CD14-positive monocyte (primary cell): Measurements from ENCODE around the gene DGKI. TPM values are rescaled to one million over a fixed set of nuclear protein-coding genes. Genes with fewer than 3 reads are reported as not detected.

Source experiments
- DNase-seq, 3 donors: peaks; one replicate each; pipeline ENCODE4 v3.0.0-alpha.2; 2011 to 2022
- H2AFZ ChIP-seq: 2 replicates; pipeline ENCODE4 v1.6.0; 2012; ENCODE audit warnings: mild to moderate bottlenecking, low read depth, low read length, inconsistent platforms; ENCODE audit not compliant: insufficient read depth, poor library complexity, severe bottlenecking
- H3K27ac ChIP-seq, 2 donors: 1 replicate in 1 of 2; 2 replicates in 1 of 2; pipeline ENCODE4 v1.5.1; 2012 to 2013; ENCODE audit warnings: low read length in 2 of 2, control low read depth in 1 of 2, inconsistent platforms in 1 of 2, low read depth in 1 of 2, mild to moderate bottlenecking in 1 of 2
- H3K27me3 ChIP-seq, 2 donors: one replicate each; pipeline versions ENCODE4 v1.6.0 to v1.6.1; 2011 to 2013; ENCODE audit warnings: low read length in 2 of 2; ENCODE audit not compliant: control insufficient read depth in 2 of 2, insufficient read depth in 2 of 2
- H3K36me3 ChIP-seq, 2 donors: replicated peaks in 1 of 2; 1 replicate in 1 of 2; 2 replicates in 1 of 2; pipeline versions ENCODE4 v1.5.1 to v1.6.1; 2012 to 2013; ENCODE audit warnings: low read length in 2 of 2, control low read depth in 1 of 2, inconsistent platforms in 1 of 2, mild to moderate bottlenecking in 1 of 2; ENCODE audit not compliant: insufficient read depth in 2 of 2, control insufficient read depth in 1 of 2
- H3K4me1 ChIP-seq, 2 donors: 1 replicate in 1 of 2; 2 replicates in 1 of 2; pipeline versions ENCODE4 v1.5.1 to v1.6.1; 2012 to 2013; ENCODE audit warnings: low read length in 2 of 2, control low read depth in 1 of 2, inconsistent platforms in 1 of 2, mild to moderate bottlenecking in 1 of 2, moderate library complexity in 1 of 2; ENCODE audit not compliant: insufficient read depth in 2 of 2, control insufficient read depth in 1 of 2
- H3K4me2 ChIP-seq: replicated peaks from 2 replicates; pipeline ENCODE3; 2012; ENCODE audit warnings: low read length, moderate library complexity, mild to moderate bottlenecking; ENCODE audit not compliant: poor library complexity, severe bottlenecking; ENCODE audit errors: extremely low read depth
- H3K4me3 ChIP-seq, 3 experiments: fragments of 200-600 bp in 1 of 3; sonication (generic) in 1 of 3; replicated peaks in 1 of 3; 1 replicate in 2 of 3; 2 replicates in 1 of 3; pipeline ENCODE4 v1.5.1; 2011 to 2013; ENCODE audit warnings: low read length in 3 of 3, mild to moderate bottlenecking in 3 of 3, control low read depth in 2 of 3, low read depth in 2 of 3, inconsistent platforms in 1 of 3, moderate library complexity in 1 of 3
- H3K79me2 ChIP-seq: 2 replicates; pipeline ENCODE4 v1.6.0; 2012; ENCODE audit warnings: mild to moderate bottlenecking, control low read depth, inconsistent platforms, low read length, moderate library complexity; ENCODE audit not compliant: insufficient read depth
- H3K9ac ChIP-seq: 2 replicates; pipeline ENCODE4 v1.6.0; 2017; ENCODE audit warnings: low read length, mild to moderate bottlenecking; ENCODE audit not compliant: insufficient read depth, poor library complexity, severe bottlenecking
- H3K9me3 ChIP-seq, 2 donors: replicated peaks in 1 of 2; 1 replicate in 1 of 2; 2 replicates in 1 of 2; pipeline versions ENCODE4 v1.5.1 to v1.6.1; 2012 to 2013; ENCODE audit warnings: low read length in 2 of 2, control low read depth in 1 of 2; ENCODE audit not compliant: control insufficient read depth in 1 of 2, insufficient read depth in 1 of 2
- H4K20me1 ChIP-seq: 2 replicates; pipeline ENCODE4 v1.6.0; 2012; ENCODE audit warnings: mild to moderate bottlenecking, low read length, control low read depth, moderate library complexity; ENCODE audit not compliant: insufficient read depth
- H3K27ac Mint-ChIP-seq, 7 donors: one replicate each; pipeline ENCODE4 v1.8.0; 2020; ENCODE audit warnings: mild to moderate bottlenecking in 7 of 7, mixed read lengths in 7 of 7, moderate library complexity in 6 of 7, inconsistent platforms in 2 of 7
- H3K27me3 Mint-ChIP-seq, 3 donors: one replicate each; pipeline ENCODE4 v1.8.0; 2021 to 2022; ENCODE audit warnings: low read depth in 3 of 3, mild to moderate bottlenecking in 3 of 3, mixed read lengths in 3 of 3, moderate library complexity in 3 of 3, inconsistent platforms in 1 of 3
- H3K36me3 Mint-ChIP-seq, 2 donors: one replicate each; pipeline ENCODE4 v1.8.0; 2020; ENCODE audit warnings: mixed read lengths in 2 of 2, inconsistent platforms in 1 of 2, mild to moderate bottlenecking in 1 of 2
- H3K4me1 Mint-ChIP-seq: one replicate; pipeline ENCODE4 v1.8.0; 2020; ENCODE audit warnings: mild to moderate bottlenecking, mixed read lengths
- H3K4me3 Mint-ChIP-seq, 2 donors: one replicate each; pipeline ENCODE4 v1.8.0; 2020; ENCODE audit warnings: mild to moderate bottlenecking in 2 of 2, mixed read lengths in 2 of 2, moderate library complexity in 1 of 2
- H3K9me3 Mint-ChIP-seq, 7 donors: one replicate each; pipeline ENCODE4 v1.8.0; 2020 to 2022; ENCODE audit warnings: mixed read lengths in 7 of 7, mild to moderate bottlenecking in 6 of 7, moderate library complexity in 6 of 7, inconsistent platforms in 2 of 7
- WGBS: methylation state at CpG from one replicate; pipeline ENCODE4 v1.1.5; 2013; ENCODE audit warnings: missing lambda C conversion rate; ENCODE audit not compliant: insufficient coverage; 5-methylcytosine and 5-hydroxymethylcytosine counted together
- intact Hi-C, 2 donors: fragments of 100-400 bp; cut with micrococcal nuclease; formaldehyde crosslinking; loops; one replicate each; pipeline versions ENCODE4 v1.15.0 to v1.15.1; 2023
- polyA plus RNA-seq, 3 donors: library from polyadenylated mRNA; depleted of rRNA in 1 of 3; unstranded in 2 of 3; stranded (reverse) in 1 of 3; fragments of 300-500 nt in 2 of 3; fragments of >200 nt in 1 of 3; fragmentation: Illumina TruSeq in 2 of 3; gene quantifications; 1 replicate in 2 of 3; 2 replicates in 1 of 3; pipeline ENCODE4 v1.2.3, GENCODE V29; 2012 to 2021
- TF ChIP-seq, protein P1 (sequence below): fragments of 200-600 bp; IDR thresholded peaks from one replicate; pipeline ENCODE4 v1.8.0; 2022; ENCODE audit warnings: antibody characterized with exemption, mild to moderate bottlenecking

The DGKI gene
- polyA plus RNA-seq, 3 donors, result not detected

DNA sequence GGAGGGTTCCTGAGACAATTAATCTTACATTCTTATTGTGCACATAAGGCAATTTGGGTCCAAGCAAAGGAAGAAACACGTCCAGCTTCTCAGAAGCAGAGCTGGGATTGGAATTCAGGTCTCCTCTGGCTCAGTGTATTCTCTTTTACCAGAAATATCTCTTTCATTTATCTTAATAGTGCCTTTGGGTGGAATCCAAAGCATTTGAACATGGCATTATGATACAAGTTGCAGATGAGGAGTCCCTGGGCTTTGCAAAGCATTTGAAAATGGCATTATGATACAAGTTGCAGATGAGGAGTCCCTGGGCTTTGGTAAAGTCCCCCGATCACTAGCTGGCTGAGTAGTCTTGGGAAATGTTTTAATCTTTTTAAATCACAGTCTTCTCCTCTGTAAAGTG, 473.3 kb downstream of the DGKI start:
- Histone ChIP-seq H2AFZ (no peak overlapping the region), H3K9me3 (no peaks in the 10 kb centered on the region), H3K27ac (no peak overlapping the region), H3K4me1 (no peaks in the 10 kb centered on the region), H4K20me1 (no peaks in the 10 kb centered on the region), H3K27me3 (no peaks in the 10 kb centered on the region), H3K9ac (no peak overlapping the region), H3K4me2 (no peak overlapping the region), H3K79me2 (no peaks in the 10 kb centered on the region), H3K4me3 (no peak overlapping the region), H3K36me3 (no peaks in the 10 kb centered on the region)
- intact Hi-C loops, result no loop called here
- no peak overlapping the region for H3K27ac Mint-ChIP-seq
- H3K36me3 Mint-ChIP-seq, result no peaks in the 10 kb centered on the region
- DNase-seq, result no peak
- no peaks in the 10 kb centered on the region for H3K4me1 Mint-ChIP-seq
- no peaks in the 10 kb centered on the region for H3K27me3 Mint-ChIP-seq
- TF ChIP-seq, protein P1, sequence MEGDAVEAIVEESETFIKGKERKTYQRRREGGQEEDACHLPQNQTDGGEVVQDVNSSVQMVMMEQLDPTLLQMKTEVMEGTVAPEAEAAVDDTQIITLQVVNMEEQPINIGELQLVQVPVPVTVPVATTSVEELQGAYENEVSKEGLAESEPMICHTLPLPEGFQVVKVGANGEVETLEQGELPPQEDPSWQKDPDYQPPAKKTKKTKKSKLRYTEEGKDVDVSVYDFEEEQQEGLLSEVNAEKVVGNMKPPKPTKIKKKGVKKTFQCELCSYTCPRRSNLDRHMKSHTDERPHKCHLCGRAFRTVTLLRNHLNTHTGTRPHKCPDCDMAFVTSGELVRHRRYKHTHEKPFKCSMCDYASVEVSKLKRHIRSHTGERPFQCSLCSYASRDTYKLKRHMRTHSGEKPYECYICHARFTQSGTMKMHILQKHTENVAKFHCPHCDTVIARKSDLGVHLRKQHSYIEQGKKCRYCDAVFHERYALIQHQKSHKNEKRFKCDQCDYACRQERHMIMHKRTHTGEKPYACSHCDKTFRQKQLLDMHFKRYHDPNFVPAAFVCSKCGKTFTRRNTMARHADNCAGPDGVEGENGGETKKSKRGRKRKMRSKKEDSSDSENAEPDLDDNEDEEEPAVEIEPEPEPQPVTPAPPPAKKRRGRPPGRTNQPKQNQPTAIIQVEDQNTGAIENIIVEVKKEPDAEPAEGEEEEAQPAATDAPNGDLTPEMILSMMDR, result no peak
- peaks cover 0 to 4% (median 2%) of the 10 kb centered on the region in 7 donors for H3K9me3 Mint-ChIP-seq
- WGBS, result no CpG with 5 or more reads among the region's 2 CpGs
- no peak overlapping the region for H3K4me3 Mint-ChIP-seq

DNA sequence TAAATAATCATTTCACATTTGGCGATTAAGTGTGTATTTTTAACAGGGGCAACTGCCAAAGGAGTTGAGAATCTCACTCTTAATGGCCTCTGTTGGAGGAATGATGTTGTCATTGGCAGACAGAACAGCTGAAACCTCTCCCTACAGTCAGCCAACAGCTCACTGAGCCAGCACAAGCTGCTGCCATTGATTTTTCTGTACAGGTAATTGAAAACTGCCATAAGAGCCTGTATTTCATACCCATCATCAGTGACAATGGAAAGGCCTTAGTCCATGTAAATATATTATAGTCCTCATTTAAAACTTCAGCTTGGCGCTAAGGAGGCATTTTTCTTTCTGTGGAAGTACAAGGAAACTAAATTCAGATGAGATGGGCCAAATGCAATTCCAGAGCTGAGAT, 475.2 kb downstream of the DGKI start:
- Histone ChIP-seq H3K9ac (no peak overlapping the region), H3K4me1 (no peaks in the 10 kb centered on the region), H3K27me3 (no peaks in the 10 kb centered on the region), H3K36me3 (no peaks in the 10 kb centered on the region), H3K9me3 (peaks cover 0 to 5% of the 10 kb centered on the region in 2 donors), H3K4me3 (no peak overlapping the region), H4K20me1 (no peaks in the 10 kb centered on the region), H3K79me2 (no peaks in the 10 kb centered on the region), H3K4me2 (no peak overlapping the region), H2AFZ (no peak overlapping the region), H3K27ac (no peak overlapping the region)
- H3K36me3 Mint-ChIP-seq, result no peaks in the 10 kb centered on the region
- DNase-seq, result no peak
- H3K4me1 Mint-ChIP-seq, result no peaks in the 10 kb centered on the region
- no peak overlapping the region for H3K4me3 Mint-ChIP-seq
- H3K27ac Mint-ChIP-seq, result no peak overlapping the region
- H3K27me3 Mint-ChIP-seq, result no peaks in the 10 kb centered on the region
- H3K9me3 Mint-ChIP-seq, result peaks cover 0 to 6% (median 3%) of the 10 kb centered on the region in 7 donors
- TF ChIP-seq, protein P1, result no peak
- WGBS, result no CpG with 5 or more reads among the region's 2 CpGs
- intact Hi-C loops, result no loop called here
